ENCODE measurements around the gene PLPP1.

- TF ChIP-seq GATA2 (IDR thresholded peaks at IDR 0.05; ENCODE audit: low read depth, low read length) (no peak), GATA3 (IDR thresholded peaks at IDR 0.05; ENCODE audit: low read depth, low read length) (no peak)
Measured at GRCh38 chr5:55427157-55427556, 107.6 kb downstream of the PLPP1 start.

Measured in SH-SY5Y (cell line).